GM19397 (cell line): ENCODE results near the gene KCNMA1.

Experiments used
- ATAC-seq: cut with Tn5 transposase; IDR thresholded peaks from one replicate; pipeline ENCODE4 v1.9.1; 2021; ENCODE audit warnings: mild to moderate bottlenecking, moderate library complexity; ENCODE audit not compliant: unreplicated experiment

Gene KCNMA1

DNA sequence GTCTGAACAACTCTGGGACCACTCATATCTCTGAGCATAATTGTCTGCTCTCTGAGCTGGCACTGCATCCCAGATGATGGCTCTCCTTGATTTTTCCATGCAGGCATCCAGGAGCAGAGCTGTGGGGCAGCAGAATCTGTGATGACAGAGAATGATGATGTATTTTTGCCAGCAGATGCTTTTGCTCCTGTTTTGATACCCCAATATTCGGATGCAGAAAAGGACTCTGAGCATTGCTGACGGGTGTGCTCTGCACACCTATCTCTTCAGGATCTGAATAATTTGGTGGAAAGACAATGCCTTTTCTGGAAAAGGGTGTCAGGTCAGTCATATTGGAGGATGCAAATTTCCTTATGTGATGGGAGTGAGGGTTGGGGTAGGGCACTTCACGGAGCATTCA lies 735.9 kb downstream of the KCNMA1 start:
- ATAC-seq = no peak

DNA sequence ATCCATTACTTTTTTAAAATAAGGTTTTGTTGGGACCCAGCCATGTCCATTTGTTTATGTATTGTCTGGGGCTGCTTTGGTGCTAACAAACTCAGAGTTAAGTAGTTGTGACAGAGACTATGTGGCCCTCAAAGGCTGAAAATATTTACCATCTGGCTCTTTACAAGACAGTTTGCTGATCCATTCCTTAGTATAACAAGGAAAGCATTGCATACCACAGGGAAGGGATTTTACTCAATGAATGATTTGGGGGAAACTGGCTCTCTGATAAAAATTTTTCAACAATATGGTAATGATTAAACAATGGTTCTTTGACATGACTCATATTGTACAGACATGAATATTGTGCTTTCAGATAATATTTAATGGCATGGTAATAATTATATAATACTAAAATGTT lies 738.1 kb downstream of the KCNMA1 start:
- ATAC-seq = no peak

DNA sequence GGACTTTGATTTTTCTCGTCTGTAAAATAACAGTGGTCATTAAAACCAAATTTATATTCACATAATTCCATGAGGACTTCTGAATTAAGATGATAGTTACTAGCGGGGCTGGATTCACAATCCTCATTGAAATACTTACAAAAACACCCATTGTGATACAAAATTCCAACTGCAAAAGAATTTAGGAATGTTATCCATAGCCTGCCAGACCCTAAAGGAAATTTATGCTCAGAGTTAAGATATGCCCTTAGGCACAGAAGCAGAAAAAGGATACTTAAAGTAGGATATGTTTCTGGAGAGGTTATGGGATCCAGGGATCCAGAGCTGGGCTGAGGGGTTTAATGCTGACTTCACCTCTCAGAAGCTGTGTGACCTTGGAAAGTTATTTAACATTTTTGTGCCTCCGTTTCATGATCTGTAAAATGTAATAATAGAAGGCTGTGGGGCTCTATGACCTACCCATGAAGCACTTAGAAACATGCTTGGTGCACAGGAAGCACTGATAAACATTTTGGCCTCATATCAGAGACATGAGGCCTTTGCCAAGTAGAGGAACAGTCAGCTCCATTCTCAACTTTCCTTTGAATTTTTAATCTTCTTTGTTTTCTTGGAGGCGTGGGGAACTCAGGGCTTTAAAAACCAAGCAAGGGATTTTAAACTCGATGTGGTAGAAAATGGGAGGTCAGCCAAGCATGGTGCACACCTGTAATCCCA lies 744.7 kb downstream of the KCNMA1 start:
- ATAC-seq = no peak

DNA sequence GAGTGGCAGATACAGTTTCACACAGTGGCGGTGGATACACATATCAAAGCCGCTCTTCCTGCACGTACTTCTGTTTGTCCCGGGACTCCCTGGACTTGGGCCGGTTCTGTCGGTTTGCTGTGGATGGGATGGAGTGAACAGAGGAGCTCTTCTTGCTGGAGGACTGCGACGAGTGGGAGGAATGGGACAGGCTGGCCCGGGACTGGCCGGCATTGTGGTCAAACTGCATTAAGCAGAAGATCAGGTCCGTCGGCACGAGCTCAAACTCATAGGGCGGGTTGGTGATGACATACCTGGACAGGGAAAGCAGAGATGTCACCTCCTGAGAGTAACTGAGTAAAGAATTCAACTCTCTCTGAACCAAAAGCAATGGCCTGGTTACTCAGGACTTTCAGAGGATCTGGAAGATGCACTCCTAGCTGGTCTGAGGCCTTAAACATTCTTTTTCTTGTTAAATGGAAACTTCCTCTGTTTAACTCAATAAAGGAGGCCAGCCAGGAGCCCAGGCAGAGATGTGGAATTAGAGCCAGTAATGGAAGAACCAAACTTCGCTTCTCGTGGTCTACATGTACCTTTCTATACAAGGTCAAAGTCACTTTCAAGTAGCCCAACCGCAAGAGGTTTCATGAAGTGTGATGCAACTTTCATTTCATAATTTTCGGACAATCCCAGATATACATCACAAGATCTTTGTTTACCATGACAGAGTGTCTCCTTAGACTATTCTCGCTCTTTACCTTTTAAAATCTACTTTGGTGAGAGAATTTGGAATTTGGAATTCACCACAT lies 750.2 kb downstream of the KCNMA1 start:
- ATAC-seq = no peak

DNA sequence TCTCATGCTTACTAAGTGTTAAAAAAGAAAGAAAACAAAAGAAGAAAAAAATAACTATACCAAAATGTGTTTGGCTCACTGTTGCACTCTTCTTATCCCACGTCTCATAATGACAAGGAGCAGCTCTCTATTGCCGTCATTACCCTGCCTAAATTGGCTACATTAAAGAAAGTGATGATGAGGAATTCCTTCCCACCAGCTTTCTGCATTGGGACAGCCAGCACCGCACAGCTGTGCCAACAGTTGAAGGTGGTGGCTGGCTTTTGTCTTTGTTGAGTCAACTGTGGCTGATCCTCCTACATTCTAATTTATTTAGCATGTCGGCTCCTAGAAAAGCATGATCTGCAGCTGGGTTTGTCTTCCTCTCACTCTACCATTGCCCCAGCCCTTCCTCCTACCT lies 751.8 kb downstream of the KCNMA1 start:
- ATAC-seq = no peak

DNA sequence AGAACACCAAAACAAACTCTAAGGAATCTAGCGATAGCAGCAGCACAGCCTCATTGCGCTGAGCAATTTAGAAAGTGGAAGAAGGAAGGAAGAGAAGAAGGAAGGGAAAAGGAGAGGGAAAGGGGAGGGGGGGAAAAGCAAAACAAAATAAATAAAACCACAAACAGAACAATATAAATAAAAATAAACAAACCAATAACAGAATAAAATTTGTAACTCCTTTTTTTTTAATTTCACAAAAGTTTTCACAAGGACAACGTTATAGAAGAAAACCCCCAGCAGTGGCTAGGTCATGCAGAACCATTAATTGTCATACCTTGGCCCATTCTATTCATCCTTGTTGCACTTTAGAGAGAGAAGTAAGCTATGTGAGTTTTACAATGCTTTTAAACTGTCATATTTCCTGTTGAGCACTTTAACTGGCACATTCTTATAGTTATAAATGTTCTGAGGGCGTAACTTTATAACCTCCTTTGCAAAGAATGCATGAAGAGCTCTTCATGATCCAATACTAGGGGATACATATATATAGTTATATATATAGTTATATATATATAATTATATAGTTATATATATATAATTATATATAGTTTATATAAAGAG lies 752.8 kb downstream of the KCNMA1 start:
- ATAC-seq = no peak

DNA sequence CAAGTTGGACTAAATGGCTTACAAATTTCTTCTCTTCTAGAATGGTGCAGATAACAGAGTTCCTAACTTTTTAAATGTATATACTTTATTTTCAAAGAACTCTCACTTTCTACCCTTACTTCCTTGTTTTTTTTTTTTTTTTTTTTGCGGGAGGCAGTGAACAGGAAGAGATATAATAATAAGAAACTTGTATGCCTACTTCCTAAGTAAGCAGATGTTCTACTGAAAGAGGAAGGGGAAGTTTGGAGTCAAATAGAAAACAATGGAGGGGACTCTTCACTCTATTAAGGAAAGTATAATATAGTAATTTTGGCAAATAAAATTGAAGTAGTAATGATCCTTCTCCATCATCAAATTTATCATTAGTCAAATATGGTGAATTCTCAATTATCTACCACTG lies 754.0 kb downstream of the KCNMA1 start:
- no peak for ATAC-seq

DNA sequence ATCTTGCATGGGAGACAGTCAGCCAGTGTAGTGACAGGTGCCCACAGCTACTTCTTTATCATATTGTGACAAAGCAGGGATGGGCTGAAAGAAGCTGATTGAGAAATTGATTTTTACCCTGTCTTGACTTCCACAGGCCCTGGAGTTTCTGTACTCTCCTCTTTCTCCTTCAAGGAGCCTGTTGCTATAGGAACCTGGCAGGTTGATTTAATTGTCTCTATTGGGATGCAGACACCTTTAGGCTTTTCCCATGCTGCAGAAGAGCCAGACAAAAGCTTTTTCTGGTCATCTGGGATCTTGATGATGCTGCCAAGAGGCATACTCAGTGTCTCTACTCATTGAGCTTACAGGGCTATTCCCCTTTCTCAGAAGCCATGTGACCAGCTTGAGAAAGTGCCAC lies 754.8 kb downstream of the KCNMA1 start:
- ATAC-seq = no peak

DNA sequence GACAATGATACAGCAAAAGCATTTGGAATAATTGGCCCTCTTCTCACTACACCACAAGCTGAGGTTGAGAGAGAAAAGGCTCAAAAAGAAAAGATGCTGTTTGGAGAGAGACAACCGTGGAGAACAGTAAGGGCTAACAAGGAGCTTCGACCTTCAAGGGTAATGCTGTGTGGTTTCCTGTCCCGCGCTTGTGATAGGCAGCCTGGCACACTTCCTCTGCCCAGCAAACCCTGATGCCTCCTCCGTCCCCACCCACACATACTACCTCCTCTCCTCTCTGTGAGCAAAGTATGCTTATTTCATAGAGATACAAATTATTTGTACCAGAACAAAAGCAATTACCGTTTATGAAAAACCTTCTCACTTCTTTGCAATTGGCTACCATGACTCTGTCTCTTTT lies 755.4 kb downstream of the KCNMA1 start:
- no peak for ATAC-seq

DNA sequence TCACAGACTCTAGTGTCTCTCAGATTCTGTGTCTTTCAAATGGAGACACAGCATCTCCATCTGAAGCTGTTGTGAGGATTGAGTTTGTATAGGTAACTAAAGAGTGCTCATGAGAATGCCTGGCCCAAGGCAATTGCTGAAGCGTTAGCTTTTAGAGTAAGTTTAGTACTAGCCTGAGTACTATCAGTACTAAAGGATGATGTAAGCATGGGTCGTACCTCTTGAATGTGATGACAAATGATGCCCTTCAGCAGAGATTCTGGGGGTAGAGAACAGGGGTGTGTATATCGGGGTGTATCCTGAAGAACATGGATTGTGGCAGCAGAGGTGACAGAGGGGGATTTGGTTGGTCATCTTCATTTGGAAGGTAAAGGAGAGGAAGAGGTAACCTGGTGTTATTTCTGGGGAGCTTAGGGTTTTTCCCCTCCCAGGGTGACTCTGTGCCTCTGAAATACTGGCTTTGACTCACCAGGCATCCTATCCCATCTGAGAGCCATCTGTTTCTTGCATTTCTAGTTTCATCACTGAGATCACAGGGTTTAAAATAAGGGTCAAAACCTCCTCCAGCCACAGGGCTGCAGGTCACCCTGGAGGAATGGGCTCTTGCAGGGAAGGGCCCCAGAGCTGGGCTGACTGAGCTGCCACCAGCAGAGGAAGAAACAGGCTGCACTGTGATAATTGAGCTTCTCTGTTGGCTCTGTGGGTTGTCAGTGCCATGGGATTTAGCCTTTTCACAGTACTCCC lies 756.0 kb downstream of the KCNMA1 start:
- ATAC-seq = no peak

DNA sequence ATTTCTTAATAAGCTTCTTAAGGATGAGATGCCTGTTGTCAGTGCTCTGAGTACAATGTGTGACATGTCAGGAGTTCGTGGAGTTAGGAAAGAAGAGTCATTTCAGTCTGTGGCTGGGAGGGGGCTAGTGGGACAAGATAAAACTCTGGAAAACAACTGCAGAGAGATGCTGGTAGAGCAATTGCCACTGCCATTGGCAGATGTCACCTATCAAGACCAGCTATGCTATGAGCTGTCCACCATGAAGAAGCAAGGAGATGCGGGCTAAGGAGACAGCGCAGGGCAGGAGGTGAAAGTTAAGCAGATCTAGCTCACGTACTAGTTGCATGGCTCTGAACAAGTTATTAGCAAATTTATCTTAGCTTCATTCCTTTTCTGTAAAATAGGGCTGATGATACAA lies 756.7 kb downstream of the KCNMA1 start:
- ATAC-seq = no peak

DNA sequence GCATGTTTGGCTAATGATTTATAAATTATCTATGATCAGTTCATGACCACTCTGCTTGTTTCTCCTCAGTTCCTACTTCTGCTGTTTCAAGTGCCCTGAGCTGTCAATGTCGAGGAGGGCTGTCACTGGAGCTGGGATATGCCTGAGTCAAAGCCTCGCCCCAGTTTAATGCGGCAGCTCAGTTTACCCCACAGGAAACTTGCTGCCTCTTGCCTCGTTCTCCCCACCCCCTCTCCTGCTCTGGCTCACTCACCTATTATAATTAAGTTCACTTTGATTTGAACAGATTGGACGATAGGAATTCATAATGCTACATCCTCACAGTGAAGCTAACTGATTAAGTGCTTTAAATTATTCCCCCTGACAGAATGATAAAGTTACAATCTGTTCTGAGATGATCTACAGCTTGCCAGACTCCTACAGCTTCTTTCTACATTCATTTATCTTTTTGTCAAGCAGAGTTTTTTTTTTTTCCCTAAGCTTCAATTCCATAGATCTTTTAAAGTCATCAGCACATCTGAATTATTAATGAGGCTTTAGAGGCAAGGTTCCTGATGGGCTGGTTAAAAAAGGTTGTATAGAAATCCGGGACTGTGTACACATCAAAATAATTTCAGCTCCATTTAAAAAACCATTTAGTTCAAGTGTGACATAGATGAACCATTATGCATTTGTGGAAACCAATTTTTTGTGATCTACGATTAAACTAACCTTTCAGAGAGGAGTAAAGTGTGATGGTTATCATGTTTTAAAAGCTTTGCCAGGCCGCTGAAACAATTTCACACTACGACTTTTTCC lies 758.3 kb downstream of the KCNMA1 start:
- ATAC-seq = no peak

DNA sequence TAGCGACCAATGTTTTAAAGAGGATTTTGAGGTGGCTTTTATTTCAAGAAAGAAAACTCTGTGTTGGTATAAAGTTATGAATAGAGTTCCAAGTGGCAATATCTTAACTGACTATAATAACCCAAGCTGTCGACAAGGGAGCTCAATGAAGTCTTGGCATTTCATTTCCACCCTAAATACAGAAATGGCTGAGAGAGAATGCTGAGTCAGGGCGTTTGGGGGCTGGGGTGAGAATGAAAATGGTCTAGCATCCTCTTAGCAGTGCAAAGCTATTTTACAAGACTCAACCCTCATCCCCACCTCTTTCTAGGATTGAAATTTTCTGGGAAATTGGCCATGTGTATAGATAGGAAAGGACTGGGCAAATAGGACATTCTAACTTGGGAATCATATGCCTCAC lies 759.1 kb downstream of the KCNMA1 start:
- no peak for ATAC-seq

DNA sequence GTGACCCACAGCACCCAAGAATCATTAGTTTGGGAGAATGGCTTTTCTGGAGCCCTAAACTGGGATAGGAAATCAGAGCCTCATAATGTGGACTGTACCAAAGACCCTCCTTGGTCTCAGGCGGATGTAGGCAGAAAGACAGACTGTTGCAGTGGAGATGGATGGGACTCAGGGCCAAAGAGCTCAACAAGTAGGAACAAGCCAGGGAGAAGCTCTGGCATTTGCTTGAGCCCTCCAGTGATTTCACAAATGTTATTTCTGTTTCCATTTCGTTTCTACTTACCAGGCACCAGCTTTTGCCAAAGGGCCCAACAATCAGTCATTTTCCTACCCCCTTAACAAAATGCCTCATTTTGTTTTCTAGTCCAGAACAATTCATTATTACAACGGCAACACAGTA lies 762.7 kb downstream of the KCNMA1 start:
- ATAC-seq = no peak

DNA sequence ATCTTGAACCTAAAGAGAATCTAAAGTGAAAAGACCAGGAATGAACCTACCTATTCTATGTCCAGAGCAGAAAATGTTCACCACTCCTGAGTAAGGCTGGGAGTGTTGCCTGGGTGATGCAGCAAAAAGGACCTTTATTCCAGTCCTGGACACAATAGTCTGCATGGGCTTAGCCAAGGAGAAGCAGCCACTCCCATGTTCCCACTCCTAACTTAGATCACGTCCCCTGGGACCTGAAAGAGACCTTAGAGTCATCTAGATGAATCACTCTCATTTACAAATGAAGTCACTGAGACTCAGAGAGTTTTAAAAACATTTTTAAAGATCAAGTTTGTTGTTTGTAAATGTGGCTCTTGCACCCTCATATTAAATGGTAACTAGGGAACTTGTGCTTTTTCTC lies 763.4 kb downstream of the KCNMA1 start:
- ATAC-seq = no peak

DNA sequence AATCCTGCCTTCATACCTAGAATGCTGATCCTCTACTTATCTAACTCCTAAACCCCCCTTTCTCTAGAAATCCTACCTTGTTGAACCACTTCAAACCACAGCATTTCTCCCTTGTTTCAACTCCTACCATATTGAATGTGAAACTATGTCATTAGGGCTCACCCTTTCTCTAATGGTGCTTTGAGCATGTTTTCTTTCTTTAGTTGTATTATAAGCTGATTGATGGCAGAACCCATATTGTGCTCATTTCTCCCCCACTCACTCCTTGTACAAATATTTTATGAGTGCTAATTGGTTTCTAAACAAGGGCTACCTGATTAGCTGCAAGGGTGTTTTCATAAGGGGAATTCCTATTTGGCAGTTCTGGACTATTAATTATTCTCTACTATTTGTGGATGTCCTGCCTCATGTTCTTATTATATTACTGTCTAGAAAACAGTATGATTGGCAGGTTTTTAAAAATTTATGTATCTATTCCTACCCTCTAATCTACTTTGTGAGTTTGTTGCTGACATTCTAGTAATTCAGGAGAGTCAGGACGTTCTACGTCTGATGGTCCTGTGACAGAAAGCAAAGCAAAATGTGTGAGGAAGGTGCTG lies 765.8 kb downstream of the KCNMA1 start:
- ATAC-seq = no peak

DNA sequence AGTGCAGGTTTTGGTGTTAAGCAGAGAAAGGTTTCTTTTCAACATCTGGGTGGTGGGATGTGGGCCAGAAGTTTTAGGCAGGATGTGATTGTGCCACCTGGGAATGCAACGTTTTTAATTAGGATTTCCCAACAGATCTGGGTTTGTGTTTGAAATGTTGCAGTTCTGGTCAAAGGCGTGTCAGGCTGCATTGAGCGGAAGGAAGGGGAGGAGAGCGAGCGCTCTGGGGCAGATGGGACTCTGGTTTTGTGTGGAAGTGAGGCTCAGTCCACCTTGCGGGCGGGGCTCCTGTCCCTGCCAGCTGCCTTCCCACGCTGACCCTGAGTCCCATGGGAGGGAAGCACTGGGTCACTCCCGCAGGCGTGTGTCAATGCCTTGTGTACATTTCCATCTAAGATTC lies 767.7 kb downstream of the KCNMA1 start:
- ATAC-seq = no peak

DNA sequence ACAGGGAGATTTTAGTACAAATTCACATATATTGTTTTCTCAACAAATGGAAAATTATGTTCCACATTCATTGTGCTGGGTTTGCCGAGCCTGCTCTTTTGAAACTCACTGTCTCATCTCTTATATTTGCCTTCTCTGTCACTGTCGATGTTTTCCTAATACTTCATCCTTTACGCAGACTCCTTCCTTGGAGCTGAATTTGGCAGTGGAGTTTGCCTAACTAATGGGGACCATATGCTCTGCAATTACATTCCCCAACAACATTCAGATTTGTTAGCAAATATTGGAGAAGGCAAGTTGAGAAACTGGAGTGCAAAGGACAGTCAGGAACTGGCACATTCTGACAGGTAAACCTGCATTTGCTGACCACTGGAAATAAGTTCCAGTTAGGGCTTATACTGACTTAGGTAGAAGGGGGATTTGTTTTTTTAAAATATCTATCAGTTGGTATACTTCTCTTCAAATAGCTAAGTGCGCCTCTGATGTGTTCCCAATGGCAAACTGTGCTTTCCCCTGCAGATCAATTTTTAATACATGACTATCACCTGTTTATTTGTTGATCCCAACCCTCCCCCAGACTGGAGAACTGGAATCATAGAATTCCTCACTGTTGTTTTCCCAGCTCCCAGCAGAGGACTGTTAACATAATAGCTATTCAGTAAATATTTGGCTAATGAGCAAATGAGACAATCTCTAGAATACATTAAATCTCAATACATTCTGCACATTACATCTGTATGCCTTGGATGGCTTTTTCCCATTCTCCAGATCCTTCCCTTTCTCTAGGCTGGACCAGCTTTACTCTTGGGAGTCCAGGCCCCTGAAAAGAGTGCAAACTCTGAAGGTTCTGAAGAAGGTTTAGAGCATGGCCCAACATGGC lies 769.3 kb downstream of the KCNMA1 start:
- no peak for ATAC-seq

DNA sequence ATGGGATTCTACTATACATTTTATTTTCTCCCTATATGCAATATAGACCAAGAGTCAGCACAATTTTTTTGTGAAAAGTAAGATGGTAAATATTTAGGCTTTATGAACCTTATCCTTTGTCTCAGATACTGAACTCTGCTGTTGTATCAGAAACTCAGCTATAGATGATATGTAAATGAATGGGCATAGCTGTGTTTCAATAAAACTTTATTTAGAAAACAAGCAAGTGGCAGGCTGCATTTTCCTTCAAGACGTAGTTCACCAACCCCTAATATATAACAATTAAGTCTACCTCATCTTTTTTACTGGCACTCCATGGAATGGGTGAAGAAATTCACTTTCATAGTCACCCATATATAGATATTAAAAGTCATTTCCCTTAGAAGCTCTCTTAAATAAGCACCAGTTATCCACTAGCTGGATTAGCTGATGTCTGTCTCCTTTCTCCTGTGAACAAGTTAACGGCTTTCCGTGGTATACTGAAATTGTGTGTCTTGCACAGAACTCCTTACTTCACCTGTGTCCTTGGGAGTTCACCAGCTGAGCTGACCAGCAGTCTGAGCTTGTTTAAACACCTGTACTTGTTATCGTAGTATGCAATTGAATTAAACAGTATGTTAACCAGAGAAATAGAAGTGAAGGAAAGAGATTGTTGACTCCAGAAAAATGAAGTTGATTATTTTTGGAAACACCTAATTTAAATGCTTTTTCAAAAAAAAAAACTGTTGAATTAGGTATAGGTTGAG lies 770.6 kb downstream of the KCNMA1 start:
- ATAC-seq = no peak
